ENCODE measurements around the gene HTT-AS.

DNA sequence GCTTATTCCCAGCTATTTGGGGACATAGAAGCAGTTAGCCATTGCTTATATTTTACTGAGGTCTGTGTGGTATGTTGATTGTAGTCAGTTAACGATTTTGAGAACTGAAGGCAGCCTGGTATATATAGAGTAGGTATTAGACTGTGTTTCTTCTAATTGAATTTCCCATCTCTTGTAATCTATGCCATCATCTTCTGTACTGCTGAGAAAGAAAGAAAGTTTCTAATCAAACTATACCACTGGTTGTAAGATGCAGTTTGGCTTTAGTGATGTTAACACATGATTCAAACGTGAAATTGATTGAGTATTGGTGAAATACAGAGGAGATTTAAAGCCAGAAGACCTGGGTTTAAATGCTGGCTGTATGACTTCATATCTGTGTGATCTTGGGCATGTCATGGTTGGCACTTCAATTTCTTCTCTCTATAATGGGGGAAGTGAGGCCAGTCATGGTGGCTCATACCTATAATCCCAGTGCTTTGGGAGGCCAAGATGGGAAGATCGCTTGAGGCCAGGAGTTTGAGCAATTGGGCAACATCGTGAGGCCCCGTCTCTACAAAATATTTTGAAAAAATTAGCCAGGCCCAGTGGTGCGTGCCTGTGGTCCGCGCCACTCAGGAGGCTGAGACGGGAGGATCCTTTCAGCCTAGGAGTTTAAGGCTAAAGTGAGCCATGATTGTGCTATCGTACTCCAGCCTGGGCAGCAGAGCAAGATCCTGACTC lies 11.8 kb upstream of the HTT-AS start:
- no peak for TF ChIP-seq EZH2 (IDR thresholded peaks at IDR 0.05)
- TF ChIP-seq POLR2AphosphoS5 (IDR thresholded peaks at IDR 0.05; ENCODE audit: borderline replicate concordance, low read depth, low read length) = no peak
- no peak for TF ChIP-seq FOXP2 (optimal IDR thresholded peaks at IDR 0.05; ENCODE audit: control extremely low read depth, extremely low read length, insufficient read depth)

Data from SK-N-MC (cell line).